ENCODE results near the gene DTYMK. TPM values are rescaled to one million over a fixed set of nuclear protein-coding genes. Genes with fewer than 3 reads are reported as not detected.

Gene DTYMK
- polyA plus RNA-seq, 2 of the 4 experiments (the other 2 are of a cell fraction), result 68.7 to 99.5 TPM

- ATAC-seq (peak; percentile 66 to 67), DNase-seq (ENCODE audit: low read depth in 1 of 2, low spot score in 1 of 2) (peak; percentile 18 to 52), FAIRE-seq (no peak)
- Histone ChIP-seq H3K9me3 (no peaks in the 10 kb centered on the region), H3K4me2 (peak overlapping the region; percentile 92), H3K4me1 (peaks cover 21% of the 10 kb centered on the region), H3K27ac (peak overlapping the region; percentile 96 to 100), H3K4me3 (peak overlapping the region; percentile 88)
- POLR2A ChIA-PET, result interaction anchor here (1.0 kb wide), 1 partner anchor 78 kb away, joined by 3 read pairs; the partner anchor contains the start of gene BOK
- peak; percentile 35; the same call in 1 of the 2 replicates for TF ChIP-seq MYC (IDR thresholded peaks at IDR 0.05; ENCODE audit: borderline replicate concordance, low read length)
- TF ChIP-seq, protein P1, sequence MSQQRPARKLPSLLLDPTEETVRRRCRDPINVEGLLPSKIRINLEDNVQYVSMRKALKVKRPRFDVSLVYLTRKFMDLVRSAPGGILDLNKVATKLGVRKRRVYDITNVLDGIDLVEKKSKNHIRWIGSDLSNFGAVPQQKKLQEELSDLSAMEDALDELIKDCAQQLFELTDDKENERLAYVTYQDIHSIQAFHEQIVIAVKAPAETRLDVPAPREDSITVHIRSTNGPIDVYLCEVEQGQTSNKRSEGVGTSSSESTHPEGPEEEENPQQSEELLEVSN (IDR thresholded peaks at IDR 0.05; ENCODE audit: borderline replicate concordance, low read depth), result 0 out of 2 replicates have a peak, but pooled peaks have one; percentile 22
- TF ChIP-seq POLR2AphosphoS2 (conservative IDR thresholded peaks at IDR 0.05; ENCODE audit: low read length), result no peak
- TF ChIP-seq GATA3 (IDR thresholded peaks at IDR 0.05; ENCODE audit: borderline replicate concordance), result no peak
- TF ChIP-seq HOXB5 (CRISPR knock-in tag; IDR thresholded peaks at IDR 0.05), result no peak
- TF ChIP-seq PHF8 (IDR thresholded peaks at IDR 0.05; ENCODE audit: borderline replicate concordance, low read depth), result peak; percentile 47
- TF ChIP-seq, protein P2, sequence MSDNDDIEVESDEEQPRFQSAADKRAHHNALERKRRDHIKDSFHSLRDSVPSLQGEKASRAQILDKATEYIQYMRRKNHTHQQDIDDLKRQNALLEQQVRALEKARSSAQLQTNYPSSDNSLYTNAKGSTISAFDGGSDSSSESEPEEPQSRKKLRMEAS (IDR thresholded peaks at IDR 0.05), result peak; percentile 83
- TF ChIP-seq POLR2A (IDR thresholded peaks at IDR 0.05; ENCODE audit: low read length), result 0 out of 2 replicates have a peak, but pooled peaks have one; percentile 64
- no peak for TF ChIP-seq EHMT2 (IDR thresholded peaks at IDR 0.05; ENCODE audit: low read depth)
- no peak for TF ChIP-seq HMGXB4 (CRISPR knock-in tag; IDR thresholded peaks at IDR 0.05; ENCODE audit: borderline replicate concordance)
- TF ChIP-seq HDAC2 (IDR thresholded peaks at IDR 0.05), result 0 out of 2 replicates have a peak, but pooled peaks have one; percentile 57
- CTCF ChIA-PET, result interaction anchor here (0.6 kb wide), 1 partner anchor 723 kb away, joined by 3 read pairs; no protein-coding TSS in a partner anchor
- 3% methylated on average over 16 of the region's 97 CpGs for WGBS (ENCODE audit: missing lambda C conversion rate)
These were observed 50.2 kb downstream of the DTYMK start for GRCh38 chr2:241636182-241637017.

- peak overlapping the region; percentile 96 to 100 for H3K27ac ChIP-seq
- ChIA-PET POLR2A (no interaction called here), CTCF (interaction anchor here (0.6 kb wide), 1 partner anchor 722 kb away, joined by 3 read pairs; no protein-coding TSS in a partner anchor)
- H3K4me2 ChIP-seq, result peak overlapping the region; percentile 92
- DNase-seq (ENCODE audit: low read depth in 1 of 2, low spot score in 1 of 2) (peak in 1 of 2 experiments; percentile 18), ATAC-seq (peak in 1 of 2 experiments; percentile 3; a peak in 2 of 6 replicates), FAIRE-seq (no peak)
- TF ChIP-seq CTCF (IDR thresholded peaks at IDR 0.05), result no peak
- no peak for TF ChIP-seq PBX3 (IDR thresholded peaks at IDR 0.05)
- TF ChIP-seq, protein P3, sequence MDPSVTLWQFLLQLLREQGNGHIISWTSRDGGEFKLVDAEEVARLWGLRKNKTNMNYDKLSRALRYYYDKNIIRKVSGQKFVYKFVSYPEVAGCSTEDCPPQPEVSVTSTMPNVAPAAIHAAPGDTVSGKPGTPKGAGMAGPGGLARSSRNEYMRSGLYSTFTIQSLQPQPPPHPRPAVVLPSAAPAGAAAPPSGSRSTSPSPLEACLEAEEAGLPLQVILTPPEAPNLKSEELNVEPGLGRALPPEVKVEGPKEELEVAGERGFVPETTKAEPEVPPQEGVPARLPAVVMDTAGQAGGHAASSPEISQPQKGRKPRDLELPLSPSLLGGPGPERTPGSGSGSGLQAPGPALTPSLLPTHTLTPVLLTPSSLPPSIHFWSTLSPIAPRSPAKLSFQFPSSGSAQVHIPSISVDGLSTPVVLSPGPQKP (IDR thresholded peaks at IDR 0.05; ENCODE audit: low read depth, low read length), result no peak
- TF ChIP-seq, protein P2 (IDR thresholded peaks at IDR 0.05), result no peak
- TF ChIP-seq, protein P1 (IDR thresholded peaks at IDR 0.05; ENCODE audit: borderline replicate concordance, low read depth), result no peak
- no peak for TF ChIP-seq CBX8 (IDR thresholded peaks at IDR 0.05)
- TF ChIP-seq TFCP2L1 (CRISPR knock-in tag; IDR thresholded peaks at IDR 0.05), result no peak
- no peak for TF ChIP-seq JUNB (IDR thresholded peaks at IDR 0.05)
- WGBS (ENCODE audit: missing lambda C conversion rate), result 11% methylated on average over 6 of the region's 6 CpGs
- no peaks in the 10 kb centered on the region for H3K9me3 ChIP-seq
- peaks cover 21% of the 10 kb centered on the region for H3K4me1 ChIP-seq
- H3K4me3 ChIP-seq, result peak overlapping the region; percentile 88
These were observed 50.9 kb downstream of the DTYMK start for GRCh38 chr2:241635756-241636155.

All from A549 (cell line).